HG02973 (cell line): ENCODE data around the gene ONECUT1.

Source experiments
- ATAC-seq: cut with Tn5 transposase; IDR thresholded peaks from one replicate; pipeline ENCODE4 v1.9.1; 2021; ENCODE audit warnings: moderate library complexity; ENCODE audit not compliant: unreplicated experiment

Gene ONECUT1

DNA sequence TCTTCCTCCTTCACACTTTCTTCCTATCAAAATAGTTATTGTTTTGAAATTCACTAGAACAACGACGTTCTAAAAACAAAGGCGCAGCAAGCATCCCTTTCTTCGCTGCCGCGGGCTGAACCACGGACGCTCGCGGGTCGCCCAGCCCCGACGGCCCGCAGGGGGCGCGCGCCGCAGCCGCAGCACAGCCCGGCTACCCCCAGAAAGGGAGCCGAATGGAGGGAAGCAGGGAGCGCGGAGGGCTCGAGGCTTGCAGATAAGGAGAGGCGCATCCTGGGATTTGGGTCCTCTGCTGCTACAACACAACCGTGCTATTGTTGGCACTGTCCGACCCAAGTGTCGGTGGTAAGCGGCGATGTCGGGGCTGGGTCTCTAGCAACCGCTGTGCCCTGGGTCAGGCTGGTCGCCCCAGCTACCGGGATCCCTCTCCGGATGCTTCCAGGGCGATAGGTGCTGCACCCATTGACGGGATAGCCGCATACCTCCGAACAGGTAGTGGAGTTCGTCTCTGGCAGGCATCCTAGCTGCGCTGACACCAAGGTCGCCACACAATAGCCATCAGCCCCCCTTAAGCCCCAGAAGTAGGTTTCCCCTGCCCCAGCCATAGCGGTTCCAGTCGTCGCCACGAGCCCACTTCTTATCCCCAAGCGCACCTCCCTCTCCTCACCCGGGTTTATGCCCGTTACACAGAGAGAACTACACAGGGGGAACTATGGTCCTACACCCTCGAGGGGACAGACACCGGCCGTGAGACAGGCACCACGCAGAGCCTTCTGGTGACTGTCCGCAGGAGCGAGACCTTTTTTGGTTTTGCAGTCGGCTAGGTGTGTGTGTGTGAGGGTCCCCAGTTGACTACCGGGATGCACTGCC, 6.0 kb downstream of the ONECUT1 start:
- no peak for ATAC-seq

DNA sequence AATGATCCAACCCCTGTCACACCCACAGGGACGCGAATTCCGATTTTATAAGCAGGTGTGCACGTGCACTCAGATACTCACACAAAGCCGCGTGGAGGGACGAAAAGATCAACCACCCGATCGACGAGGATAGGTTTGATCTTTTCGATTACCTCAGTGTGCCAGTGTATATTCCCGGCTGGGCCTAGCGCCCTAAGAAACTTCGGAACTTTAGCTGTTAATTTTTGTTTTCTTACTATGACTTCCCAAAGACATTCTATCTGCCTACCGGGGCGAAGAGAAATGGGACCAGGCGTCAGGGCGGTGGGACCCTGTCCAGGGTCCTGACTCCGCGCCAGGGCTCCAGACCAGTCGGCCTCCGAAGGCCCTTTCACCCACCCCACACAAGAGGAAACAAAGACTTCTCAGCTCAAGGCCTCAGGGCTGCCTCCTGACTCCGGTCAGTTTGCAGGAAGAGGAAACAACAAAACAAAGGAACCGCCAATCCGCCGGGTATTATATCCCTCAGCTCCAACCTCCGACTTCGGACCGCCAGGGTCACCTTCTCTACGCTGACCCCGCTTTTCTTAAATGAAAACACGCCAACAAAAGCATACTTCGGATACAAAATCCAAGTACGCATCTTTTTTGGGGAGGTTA, 6.8 kb downstream of the ONECUT1 start:
- ATAC-seq = no peak

DNA sequence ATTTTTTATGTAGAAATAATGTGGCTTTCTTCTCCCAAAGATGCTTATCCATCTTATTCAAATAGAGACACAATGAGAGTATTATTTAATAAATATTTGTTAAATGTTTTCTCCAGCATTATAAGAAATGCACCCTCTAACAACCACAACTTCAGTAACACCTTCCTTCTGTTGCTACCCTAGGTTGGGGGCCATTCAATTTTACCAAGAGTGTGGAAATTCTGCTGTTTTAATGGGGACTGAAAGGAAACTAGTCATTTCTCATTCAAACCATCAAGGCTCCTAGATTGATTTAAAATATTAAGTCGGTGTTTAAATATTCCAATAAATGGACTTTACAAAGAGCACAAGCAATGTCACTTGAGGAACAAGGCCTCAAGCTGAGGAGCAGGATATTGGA, 7.6 kb downstream of the ONECUT1 start:
- ATAC-seq = no peak

DNA sequence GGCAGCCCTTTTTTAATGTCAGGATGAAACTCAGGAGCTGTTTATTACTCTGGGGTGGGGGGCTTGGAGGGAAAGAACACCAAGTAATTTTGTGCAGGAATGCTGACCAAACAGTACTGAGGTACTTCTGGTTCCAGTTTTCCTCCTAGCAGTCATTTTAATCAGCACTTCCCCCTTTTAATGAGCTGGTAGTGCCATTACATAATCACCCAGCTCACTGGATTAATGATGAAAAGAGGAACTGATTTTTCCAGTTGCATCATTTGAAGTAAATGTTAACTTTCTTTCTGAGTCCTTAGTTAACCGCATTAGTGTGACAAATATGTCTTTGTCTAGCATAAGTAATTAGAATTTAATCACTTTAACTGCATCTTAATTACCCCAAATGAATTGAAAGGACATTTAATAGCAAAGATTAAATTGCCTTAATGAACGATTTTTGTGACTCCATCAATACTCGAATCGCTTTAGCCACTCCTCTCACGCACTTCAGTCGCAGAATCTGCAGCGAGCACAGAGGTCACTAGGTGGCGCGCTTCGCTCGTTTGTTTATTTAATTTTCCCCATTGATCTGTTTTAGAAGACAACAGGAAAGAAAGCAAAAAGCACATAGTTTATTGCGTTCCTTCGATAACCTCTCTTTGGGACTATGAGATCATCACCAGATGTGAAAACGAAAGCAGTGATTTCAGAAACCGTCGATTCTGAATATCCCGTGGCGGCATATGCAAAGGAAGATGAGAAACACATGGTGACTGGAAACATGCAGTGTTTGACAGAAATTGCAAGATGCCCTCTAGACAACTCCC, 9.8 kb downstream of the ONECUT1 start:
- ATAC-seq = peak; percentile 58

DNA sequence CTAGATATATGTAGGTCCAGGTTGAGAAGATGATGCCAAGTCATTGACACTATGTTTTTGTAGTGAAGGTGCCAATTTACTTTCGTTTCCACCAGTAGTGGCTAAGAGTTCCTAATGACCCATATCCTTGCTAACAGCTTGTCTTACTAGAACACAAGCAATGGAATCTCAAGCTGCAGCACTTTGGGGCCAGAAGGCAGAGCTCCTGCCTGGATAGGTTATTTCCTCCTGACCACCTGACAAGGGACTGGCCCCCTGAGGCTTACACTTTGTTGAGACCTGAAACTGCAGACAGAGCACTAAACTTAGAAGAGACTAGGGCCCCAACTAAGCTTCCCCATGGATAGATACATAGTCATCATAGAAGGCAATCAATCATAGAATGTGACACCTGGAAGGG, 11.7 kb downstream of the ONECUT1 start:
- ATAC-seq = no peak

DNA sequence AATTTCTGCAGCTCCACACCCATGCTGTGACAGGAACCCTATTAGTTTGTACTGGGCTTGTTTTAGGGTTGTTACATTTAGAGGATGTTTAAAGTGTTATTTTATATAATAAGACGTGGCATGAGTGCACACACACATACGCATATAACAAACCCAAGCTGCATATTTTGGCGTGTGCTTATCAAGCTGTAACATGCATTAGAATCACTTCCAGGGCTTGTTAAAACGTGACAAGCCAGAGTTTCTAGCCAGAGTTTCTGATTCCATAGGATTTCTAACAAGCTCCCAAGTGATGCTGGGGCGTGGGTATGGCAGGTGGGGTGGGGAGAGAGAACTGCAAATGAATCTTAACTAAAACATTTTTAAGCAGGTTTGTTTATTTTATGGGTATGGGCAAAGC, 17.4 kb downstream of the ONECUT1 start:
- ATAC-seq = no peak

DNA sequence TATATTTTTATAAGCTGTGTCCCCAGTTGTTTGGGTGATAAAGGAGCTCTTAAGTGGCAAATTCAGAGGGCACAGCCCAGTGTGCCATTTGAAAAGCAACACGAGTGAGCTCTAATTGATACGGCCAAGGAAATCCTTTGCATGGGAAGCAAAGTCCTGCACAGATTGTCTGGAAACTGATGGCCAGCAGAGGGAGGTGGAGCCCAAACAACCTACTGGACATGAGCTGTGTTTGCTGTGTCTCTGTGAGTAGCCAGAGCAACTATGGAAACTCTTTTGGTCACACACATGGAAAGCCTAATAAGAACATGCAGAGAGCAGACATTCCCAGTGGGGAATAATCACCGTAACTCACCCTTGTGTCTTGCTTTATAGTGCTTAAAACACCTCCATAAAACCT, 24.4 kb downstream of the ONECUT1 start:
- ATAC-seq = no peak

DNA sequence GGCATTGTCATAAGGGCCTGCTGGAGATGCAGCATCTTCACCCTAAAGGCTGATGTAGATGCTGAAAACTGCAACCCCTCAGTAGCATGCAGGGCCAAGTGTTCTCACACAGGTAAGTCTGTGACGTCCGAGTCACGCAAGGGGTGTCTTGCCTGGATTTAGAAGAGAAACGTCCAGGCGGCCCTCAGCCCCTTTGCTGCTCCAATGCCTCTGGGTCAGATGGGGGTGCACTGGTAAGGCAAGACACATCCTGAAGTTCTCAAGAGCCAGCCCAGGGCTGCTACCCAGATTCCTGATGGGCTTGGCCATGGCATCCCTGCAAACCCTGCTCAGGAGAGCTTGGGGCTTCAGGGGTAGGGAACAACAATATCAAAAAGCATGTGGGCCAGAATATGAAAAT, 25.4 kb downstream of the ONECUT1 start:
- no peak for ATAC-seq

DNA sequence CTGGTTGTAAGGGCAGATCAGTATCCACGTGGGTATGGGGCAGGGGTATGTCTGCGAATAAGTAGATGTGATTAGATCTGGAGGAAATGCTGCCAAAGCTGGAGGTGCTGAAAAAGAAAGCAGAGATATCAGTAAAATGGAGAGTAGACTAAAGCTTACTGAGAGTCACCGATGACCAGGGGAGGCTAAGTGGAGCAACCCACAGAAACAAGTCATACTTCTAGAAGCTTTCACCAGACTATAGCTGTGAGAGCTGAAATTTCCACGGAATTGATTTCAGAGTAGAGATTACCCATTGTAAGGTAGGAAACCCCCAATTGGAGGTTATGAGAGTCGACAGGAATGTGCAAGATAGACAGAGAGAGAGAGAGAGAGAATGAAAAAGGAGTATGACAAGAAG, 27.5 kb downstream of the ONECUT1 start:
- ATAC-seq = no peak

DNA sequence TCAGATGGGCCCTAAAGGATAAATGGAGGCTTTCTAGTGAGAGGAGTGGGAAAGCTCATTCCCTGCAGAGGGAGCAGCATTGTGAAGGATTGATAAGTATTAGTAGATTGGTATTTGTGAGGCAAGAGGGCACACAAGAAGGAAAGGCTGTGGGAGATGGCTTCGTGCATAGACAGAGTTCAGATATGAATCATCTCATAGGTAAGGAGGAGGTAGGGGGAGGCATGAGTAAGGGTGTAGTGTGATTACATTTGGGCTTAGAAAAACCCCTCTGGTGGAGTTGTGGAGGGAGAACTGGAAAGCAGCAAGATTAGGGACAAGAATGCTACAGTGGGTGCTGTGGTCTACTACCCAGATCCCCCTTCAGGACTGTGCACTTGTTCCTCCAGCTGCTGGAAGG, 29.6 kb downstream of the ONECUT1 start:
- ATAC-seq = no peak

DNA sequence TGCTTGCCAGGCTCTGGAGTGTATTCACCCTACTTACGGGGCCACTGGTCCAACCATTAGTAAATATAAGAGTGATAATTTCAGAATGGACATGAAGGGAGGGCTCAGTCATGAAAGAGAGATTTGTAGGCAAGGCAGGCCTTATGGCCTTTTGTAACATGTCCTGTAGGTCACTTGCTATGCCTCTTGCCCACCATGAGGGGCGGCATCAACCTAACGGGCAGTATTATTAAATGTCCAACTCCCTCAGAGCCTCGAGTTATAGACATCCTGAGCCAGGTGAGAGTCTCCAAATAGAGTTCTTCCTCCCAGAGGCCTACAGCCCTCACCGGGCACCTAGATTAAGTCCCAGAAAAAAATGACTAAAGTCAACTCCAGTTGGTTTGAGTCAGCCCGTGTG, 30.2 kb downstream of the ONECUT1 start:
- ATAC-seq = no peak

DNA sequence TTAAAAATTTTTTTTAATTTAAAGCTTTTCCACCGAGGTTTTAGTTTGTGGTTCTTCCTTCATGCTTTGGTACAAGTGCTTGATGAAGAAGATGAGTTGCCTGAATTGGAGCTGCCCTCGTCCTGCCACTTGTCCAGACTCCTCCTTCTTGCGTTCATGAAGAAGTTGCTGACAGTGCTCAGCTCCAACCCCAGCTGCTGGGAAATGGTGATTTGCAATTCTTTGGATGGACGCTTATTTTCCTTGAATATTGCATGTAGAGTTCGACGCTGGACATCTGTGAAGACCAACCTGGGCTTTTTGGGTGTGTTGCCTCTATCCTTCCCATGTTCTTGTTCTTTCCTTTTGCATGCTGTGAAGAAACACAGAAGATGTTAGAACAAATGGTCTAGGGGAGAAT, 32.6 kb downstream of the ONECUT1 start:
- no peak for ATAC-seq

DNA sequence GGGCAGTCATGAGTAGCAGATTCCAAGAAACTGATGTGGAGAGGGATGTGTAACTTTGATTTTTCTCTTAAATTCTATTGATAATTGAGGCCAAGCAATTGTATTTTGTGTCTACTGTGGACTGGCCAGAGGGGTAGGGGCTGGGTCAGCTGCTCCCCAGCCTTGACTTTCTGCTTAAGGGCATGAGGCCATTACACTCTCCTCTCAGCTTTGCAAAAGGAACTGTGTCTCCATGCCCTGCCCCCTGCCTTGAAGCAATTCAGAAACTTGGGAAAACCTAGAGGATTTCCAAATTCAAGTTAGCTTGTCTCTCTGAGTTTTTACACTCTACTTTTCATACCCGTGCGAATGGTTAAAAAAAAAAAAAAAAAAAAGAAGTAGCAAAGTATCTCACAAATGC, 38.6 kb downstream of the ONECUT1 start:
- ATAC-seq = no peak

DNA sequence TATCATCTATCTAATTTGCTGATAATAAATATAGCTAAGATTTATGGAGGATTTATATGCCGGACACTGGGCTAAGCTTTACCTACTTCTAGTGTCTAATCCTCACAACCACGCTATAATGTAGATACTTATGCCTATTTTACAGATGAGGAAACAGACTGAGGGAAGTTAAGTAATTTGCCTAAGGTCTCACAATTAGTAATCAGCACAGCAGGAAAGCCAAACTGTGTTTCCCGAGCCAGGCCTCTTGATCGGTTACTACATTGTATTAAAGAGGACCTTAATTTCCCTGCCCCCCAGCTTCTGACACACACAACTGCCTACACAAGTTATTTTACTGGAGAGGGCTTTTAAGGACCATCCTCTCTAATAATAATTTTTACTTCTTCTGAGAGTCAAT, 40.9 kb downstream of the ONECUT1 start:
- no peak for ATAC-seq

DNA sequence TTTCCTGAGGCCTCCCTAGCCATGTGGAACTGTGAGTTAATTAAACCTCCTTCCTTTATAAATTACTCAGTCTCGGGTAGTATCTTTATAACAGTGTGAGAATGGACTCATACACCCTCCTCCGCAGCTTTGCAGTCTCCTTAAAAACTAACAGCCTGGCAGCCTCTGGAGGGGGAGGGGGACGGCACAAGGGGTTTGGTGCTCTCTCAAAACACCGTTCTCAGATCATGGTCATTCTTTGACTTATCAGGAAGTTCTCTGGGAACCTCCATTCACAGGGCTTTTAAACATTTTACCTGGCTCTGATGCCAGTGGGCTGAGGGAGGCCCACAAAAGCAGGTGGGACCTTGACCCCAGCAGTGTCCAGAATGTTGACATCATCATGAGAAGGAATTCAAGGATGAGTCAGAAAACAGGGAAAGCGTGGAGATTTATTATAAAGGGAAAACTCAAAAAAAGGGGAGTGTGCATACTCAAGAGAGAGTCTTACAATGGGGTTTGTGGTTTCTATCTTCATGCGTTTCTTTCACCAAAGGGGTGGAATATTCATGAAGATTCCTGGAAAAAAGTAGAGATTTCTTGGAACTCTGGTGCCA, 43.9 kb downstream of the ONECUT1 start:
- ATAC-seq = no peak

DNA sequence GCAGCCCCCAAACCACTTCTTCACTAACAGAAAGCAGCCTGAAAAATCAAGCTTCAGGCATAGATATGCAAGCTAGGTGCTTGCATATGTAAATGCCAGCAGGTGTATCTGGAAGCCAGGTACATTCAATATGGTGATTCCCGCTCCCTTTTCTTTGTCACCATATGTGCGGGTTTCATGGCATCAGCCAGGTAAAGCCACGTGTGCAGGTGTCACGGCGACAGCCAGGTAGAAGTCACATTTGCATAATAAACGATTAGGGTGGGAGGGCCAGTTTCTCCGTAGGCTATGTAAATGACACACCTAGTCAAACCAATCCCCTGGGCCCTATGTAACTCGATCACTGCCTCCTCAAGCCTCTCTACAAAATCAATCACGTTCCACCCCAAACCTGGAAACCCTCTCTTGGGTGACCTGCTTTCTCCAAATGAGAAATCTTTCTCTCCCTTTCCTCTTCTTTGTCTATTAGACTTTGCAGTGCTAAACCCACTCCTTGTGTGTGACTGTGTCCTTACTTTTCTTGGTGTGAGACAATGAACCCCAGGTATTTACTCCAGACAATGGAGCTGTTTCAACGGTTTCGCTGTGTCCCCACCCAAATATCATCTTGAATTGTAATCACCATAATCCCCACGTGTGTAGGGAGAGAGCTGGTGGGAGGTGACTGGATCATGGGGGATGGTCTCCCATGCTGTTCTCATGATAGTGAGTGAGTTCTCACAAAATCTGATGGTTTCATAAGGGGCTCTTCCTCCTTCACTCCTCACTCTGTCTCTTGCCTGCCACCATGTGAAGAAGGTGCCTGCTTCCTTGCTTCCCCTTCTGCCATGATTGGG, 44.6 kb downstream of the ONECUT1 start:
- ATAC-seq = no peak

DNA sequence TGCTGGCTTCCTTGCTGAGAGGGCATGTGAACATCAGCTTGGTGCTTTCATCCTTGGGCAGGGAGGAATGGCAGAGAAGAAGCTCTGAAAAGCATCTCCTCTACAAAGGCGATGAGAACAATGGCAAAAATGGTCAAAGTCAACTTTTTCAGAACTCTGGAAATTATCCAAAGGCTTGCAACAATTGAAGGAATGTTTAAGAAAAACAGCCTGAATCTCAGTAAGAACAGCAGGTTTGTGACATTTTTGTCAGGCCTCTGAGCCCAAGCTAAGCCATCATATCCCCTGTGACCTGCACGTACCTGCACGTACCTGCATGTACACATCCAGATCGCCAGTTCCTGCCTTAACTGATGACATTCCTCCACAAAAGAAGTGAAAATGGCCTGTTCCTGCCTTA, 51.8 kb downstream of the ONECUT1 start:
- ATAC-seq = no peak

DNA sequence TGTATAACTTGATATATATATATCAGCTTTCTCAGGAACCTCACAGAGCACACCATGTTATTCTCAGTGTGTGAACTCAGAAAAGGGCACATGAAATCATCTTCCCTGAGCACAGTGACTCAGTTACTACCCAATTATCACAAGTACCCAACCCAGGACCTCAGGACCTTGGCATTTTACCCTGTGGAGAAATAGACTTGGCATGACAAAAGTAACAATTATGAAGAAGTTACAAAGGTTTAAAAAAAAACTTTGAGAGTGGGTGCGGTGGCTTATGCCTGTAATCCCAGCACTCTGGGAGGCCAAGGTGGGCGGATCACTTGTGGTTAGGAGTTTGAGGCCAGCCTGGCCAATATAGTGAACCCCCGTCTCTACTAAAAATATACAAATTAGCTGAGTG, 52.4 kb downstream of the ONECUT1 start:
- ATAC-seq = no peak

DNA sequence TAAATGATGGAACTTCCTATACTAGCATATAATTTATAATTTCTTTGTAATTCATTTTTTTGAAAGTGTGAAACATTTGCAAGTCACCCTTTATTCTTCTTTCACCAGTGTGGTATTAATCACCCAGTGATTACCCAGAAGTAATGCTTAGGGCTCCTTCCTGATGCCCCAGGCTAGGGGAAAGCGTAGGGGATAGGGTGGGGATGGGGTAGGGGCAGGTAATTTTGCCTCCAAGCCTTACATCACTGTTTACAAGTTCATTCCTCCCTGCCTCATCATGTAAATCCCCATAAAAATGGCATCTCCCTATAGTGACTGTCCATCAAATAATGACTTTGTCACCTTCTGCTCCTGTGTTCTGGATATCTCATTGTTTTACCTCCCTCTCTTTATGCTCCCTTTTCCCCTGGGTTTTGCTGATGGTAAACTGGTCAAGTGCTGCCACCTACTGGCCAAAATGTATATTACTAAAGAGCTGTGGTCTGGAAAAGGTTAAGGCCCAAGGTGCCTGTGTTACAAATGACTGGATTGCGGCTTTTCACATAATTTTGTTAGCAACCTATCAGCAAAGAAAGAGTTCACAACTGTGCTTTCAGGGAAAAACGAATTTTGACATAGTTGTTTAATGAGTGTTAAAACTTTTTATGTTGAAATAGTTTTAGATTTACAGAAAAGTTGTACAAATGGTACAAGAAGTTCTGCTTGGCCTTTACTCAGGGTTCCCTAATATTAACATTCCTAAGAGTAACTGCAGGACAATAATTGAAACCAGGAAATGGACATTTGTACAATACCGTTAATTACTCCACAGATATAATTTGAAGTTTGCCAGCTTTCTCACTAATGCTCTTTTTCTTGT, 54.7 kb downstream of the ONECUT1 start:
- ATAC-seq = peak; percentile 60

DNA sequence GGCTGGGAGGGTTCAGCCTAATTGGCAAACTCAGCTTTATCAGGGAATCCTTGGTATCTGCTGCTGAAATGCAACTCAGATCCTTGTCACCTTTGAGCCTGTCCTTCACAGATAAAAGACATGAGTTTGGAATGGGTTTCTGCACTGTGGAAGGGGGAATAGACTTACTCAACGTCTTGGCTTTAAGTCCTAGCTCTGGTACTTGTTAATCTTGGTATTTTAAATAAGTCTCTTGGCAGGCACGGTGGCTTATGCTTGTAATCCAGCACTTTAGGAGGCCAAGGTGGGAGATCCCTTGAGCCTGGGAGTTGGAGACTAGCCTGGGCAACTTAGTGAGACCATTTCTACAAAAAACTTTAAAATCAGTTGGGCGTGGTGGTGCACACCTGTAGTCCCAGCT, 55.8 kb downstream of the ONECUT1 start:
- no peak for ATAC-seq
